HepG2 (cell line): Measurements from ENCODE around the gene TNFSF9. TPM values are rescaled to one million over a fixed set of nuclear protein-coding genes. Genes with fewer than 3 reads are reported as not detected.

Source experiments
- HMGXB3 ChIP-seq: sonication (generic); formaldehyde crosslinking; IDR thresholded peaks from 2 replicates; pipeline ENCODE4 v1.4.0; 2020; ENCODE audit warnings: missing genetic modification reagents, borderline replicate concordance
- HMGXB4 ChIP-seq, 2 experiments: sonication (generic) in 1 of 2; formaldehyde crosslinking in 1 of 2; IDR thresholded peaks; 2 replicates each; pipeline versions ENCODE4 v1.4.0 to v1.6.1; 2018 to 2020; ENCODE audit warnings: missing genetic modification reagents in 2 of 2, borderline replicate concordance in 1 of 2, low read depth in 1 of 2, mild to moderate bottlenecking in 1 of 2, missing biosample characterization in 1 of 2
- HNF4A ChIP-seq: sonication (generic); formaldehyde crosslinking; IDR thresholded peaks from 2 replicates; pipeline ENCODE4 v1.4.0; 2020; ENCODE audit warnings: missing genetic modification reagents
- HNRNPUL1 ChIP-seq: fragments of 200-400 bp; formaldehyde crosslinking; IDR thresholded peaks from 2 replicates; pipeline ENCODE4 v1.6.1; 2017; ENCODE audit warnings: low read depth, mild to moderate bottlenecking, low read length, moderate library complexity
- KDM3A ChIP-seq: IDR thresholded peaks from 2 replicates; pipeline ENCODE4 v1.6.1; 2018; ENCODE audit warnings: low read depth, missing compliant biosample characterization
- MTERF4 ChIP-seq: sonication (generic); formaldehyde crosslinking; IDR thresholded peaks from 2 replicates; pipeline ENCODE4 v1.8.0; 2023; ENCODE audit warnings: mild to moderate bottlenecking, missing genetic modification reagents
- MYC ChIP-seq: sonication (generic); formaldehyde crosslinking; IDR thresholded peaks from 2 replicates; pipeline ENCODE4 v1.9.0; 2021; ENCODE audit warnings: missing genetic modification reagents, borderline replicate concordance
- NR0B2 ChIP-seq: sonication (generic); formaldehyde crosslinking; IDR thresholded peaks from 2 replicates; pipeline ENCODE4 v1.4.0; 2020; ENCODE audit warnings: mild to moderate bottlenecking, missing genetic modification reagents
- NR2F6 ChIP-seq, 2 experiments: IDR thresholded peaks; 2 replicates each; pipeline ENCODE4 v1.6.1; 2016; ENCODE audit warnings: antibody characterized with exemption in 1 of 2, mild to moderate bottlenecking in 1 of 2
- PRDM15 ChIP-seq: sonication (generic); formaldehyde crosslinking; IDR thresholded peaks from 2 replicates; pipeline ENCODE4 v1.4.0; 2020; ENCODE audit warnings: missing genetic modification reagents
- RFXAP ChIP-seq: sonication (generic); formaldehyde crosslinking; IDR thresholded peaks from 2 replicates; pipeline ENCODE4 v1.4.0; 2020; ENCODE audit warnings: missing genetic modification reagents, borderline replicate concordance
- SMC3 ChIP-seq: IDR thresholded peaks from 2 replicates; pipeline ENCODE4 v1.6.1; 2011; ENCODE audit warnings: low read length, improper control_type of control experiment
- ZNF256 ChIP-seq: sonication (generic); formaldehyde crosslinking; conservative IDR thresholded peaks from 2 replicates; pipeline ENCODE4 v1.4.0; 2020; ENCODE audit warnings: missing genetic modification reagents
- ZNF274 ChIP-seq: sonication (generic); formaldehyde crosslinking; IDR thresholded peaks from 2 replicates; pipeline ENCODE4 v1.5.1; 2020; ENCODE audit warnings: mild to moderate bottlenecking, missing genetic modification reagents
- ZNF629 ChIP-seq: sonication (generic); formaldehyde crosslinking; conservative IDR thresholded peaks from 2 replicates; pipeline ENCODE4 v1.5.0; 2020; ENCODE audit warnings: missing genetic modification reagents
- ZSCAN29 ChIP-seq: sonication (generic); formaldehyde crosslinking; conservative IDR thresholded peaks from 2 replicates; pipeline ENCODE4 v1.4.0; 2020; ENCODE audit warnings: mild to moderate bottlenecking, missing genetic modification reagents
- polyA plus RNA-seq, 8 experiments: library from polyadenylated mRNA; depleted of rRNA in 3 of 8; stranded (reverse) in 7 of 8; unstranded in 1 of 8; fragments of >200 nt; fragmentation: Illumina TruSeq in 4 of 8; extraction: Trizol in 4 of 8; gene quantifications; 2 replicates each; pipeline versions ENCODE4 v1.2.1 to v1.2.3, GENCODE V29; 2011 to 2016; ENCODE audit warnings: low read depth in 4 of 8, missing spikeins in 1 of 8, mixed read lengths in 1 of 8; ENCODE audit not compliant: insufficient read depth in 1 of 8
- total RNA-seq, 5 experiments: library from RNA; depleted of rRNA; stranded (reverse); fragments of >200 nt; fragmentation: Illumina TruSeq; extraction: Trizol; gene quantifications; 2 replicates each; pipeline ENCODE4 v1.2.3, GENCODE V29; 2016; ENCODE audit warnings: low read depth in 1 of 5

Gene TNFSF9
- total and polyA plus RNA-seq, 2 of the 13 experiments (the other 11 are each of a cell fraction or from before 2014, with no cell fraction given), result 1.0 to 1.8 TPM

GRCh38 chr19:6481541-6482342 is 49.1 kb upstream of the TNFSF9 start, which contains the start of gene DENND1C (continued):
- TF ChIP-seq PRDM15 (CRISPR knock-in tag), result no peak
- TF ChIP-seq NR2F6 (IDR thresholded peaks at IDR 0.05), result no peak
- 0 out of 2 replicates have a peak, but pooled peaks have one; percentile 7 for TF ChIP-seq NR2F6 (CRISPR knock-in tag; IDR thresholded peaks at IDR 0.05)
- TF ChIP-seq HMGXB4 (CRISPR knock-in tag; IDR thresholded peaks at IDR 0.05; ENCODE audit: borderline replicate concordance in 1 of 2, low read depth in 1 of 2), result peak; percentile 56 to 58; a peak in 2 of 4 replicates
- peak; percentile 77 for TF ChIP-seq SMC3
- TF ChIP-seq ZNF274 (CRISPR knock-in tag), result 0 out of 2 replicates have a peak, but pooled peaks have one; percentile 37
- no peak for TF ChIP-seq MYC
- peak; percentile 82 for TF ChIP-seq HNF4A
- TF ChIP-seq RFXAP, result peak; percentile 33; the same call in 1 of the 2 replicates
- TF ChIP-seq ZNF629 (CRISPR knock-in tag), result 0 out of 2 replicates have a peak, but pooled peaks have one; percentile 19
- no peak for TF ChIP-seq ZSCAN29
- no peak for TF ChIP-seq NR0B2 (CRISPR knock-in tag)
- no peak for TF ChIP-seq ZNF256 (CRISPR knock-in tag)
- TF ChIP-seq HMGXB3 (CRISPR knock-in tag), result no peak
- TF ChIP-seq HNRNPUL1, result no peak
- TF ChIP-seq MTERF4 (CRISPR knock-in tag), result no peak
- TF ChIP-seq KDM3A (CRISPR knock-in tag), result no peak
